GM12874 (cell line): ENCODE results near the gene ARHGEF10L.
A peak's percentile ranks its signal among the peaks of the same experiment; 100 is the strongest.

Experiments
- TF ChIP-seq, protein P1 (sequence below): IDR thresholded peaks from 2 replicates; pipeline ENCODE4 v1.5.1; 2011; ENCODE audit warnings: low read depth, mild to moderate bottlenecking, control low read depth, low read length, moderate library complexity; ENCODE audit not compliant: insufficient read depth

ARHGEF10L gene

DNA sequence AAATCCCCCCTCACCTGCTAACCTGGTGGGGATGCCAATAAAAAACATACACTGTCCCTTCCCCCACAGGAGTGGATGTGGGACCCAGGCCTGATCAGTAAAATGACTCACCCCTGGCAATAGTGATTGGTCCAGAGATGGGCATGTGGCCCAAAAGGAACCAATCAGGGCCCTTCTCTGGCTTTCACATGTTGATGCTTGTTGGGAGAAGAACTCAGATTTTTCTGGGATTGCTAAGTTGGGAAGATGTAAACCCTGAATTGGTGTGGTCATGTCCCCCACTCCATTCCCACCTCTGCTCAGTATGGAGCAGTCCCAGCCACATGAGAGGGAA is 172.0 kb downstream of the ARHGEF10L start:
- TF ChIP-seq, protein P1, sequence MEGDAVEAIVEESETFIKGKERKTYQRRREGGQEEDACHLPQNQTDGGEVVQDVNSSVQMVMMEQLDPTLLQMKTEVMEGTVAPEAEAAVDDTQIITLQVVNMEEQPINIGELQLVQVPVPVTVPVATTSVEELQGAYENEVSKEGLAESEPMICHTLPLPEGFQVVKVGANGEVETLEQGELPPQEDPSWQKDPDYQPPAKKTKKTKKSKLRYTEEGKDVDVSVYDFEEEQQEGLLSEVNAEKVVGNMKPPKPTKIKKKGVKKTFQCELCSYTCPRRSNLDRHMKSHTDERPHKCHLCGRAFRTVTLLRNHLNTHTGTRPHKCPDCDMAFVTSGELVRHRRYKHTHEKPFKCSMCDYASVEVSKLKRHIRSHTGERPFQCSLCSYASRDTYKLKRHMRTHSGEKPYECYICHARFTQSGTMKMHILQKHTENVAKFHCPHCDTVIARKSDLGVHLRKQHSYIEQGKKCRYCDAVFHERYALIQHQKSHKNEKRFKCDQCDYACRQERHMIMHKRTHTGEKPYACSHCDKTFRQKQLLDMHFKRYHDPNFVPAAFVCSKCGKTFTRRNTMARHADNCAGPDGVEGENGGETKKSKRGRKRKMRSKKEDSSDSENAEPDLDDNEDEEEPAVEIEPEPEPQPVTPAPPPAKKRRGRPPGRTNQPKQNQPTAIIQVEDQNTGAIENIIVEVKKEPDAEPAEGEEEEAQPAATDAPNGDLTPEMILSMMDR, result no peak

DNA sequence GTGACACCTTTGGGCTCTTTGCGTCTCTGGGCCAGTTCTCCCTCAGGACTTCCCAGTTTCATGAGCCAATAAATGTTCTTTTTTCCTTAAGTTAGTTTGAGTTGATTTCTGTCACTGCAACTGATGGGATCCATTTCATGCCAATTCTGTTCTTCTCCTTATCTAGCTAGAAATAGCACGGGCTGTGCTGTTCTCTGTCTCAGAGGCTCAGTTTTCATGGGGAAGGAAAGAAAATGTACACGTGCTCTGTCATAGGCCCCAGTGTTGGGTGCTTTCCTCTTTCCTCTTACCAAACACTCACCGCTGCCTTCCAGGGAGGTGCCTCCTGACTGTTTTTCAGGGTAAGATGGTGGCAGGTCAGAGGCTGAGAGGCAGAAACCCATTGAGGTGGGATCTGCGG is 172.4 kb downstream of the ARHGEF10L start:
- TF ChIP-seq, protein P1, result no peak

DNA sequence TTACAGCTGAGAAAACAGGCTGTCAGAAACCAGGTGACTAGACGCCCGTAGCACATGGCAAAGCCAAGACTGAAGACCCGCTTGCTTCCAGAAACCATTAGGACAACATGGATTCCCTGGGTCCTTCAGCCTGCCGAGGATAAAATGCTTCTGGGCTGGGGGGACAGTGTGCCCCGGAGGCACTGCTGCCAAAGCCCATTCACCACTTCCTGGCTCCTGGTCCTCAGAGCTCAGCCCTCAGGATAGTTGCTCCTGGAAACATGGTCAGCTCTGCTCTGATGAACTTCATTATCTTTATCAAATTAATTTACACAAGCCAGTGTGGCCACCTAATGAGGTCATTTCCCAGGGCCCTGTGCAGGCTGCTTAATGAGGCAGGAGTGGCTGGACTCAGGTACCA is 174.5 kb downstream of the ARHGEF10L start:
- TF ChIP-seq, protein P1, result no peak

DNA sequence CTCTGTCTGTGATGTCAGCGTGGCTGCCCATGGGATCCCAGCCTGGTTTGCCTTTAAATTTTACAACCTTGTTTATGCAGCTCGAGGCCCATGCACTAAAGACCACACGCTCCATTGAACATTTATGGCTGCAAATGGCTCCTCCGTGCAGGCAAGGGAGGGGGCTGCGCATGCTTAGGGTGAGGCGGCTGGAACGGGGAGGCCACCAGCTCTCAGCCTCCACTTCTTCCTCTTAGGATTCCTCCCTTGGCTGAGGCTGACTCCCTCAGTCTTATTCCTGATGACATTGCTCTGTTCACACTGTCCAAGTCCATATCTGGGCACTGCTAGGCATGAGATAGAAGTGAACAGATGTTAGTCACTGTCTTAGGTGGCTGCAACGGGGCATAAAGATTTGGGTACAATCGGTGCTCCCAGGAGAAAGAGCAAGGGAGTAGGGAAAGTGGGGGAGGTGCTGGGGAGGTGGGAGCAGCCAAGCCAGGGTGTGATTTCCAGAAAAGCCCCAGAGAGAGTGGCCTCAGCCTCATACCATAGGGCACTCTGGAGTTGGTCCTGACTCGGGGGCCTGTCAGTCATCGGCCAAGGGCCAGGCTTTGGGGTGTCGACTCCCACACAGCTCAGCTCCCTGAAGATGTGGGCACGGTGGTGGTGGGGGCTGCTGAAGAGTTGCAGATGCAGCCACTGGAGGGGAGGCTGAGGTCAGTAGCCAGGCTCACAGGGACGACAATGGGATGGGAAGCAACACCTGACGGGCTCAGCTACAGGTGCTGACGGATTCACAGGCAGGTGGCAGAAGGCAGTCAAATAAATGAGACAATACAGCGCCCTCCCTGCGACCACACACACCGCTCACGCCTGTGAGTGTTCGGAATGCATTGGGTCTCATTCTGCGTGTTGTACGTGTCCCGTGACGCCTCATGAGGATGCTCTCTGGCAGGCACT is 178.4 kb downstream of the ARHGEF10L start:
- TF ChIP-seq, protein P1, result no peak

DNA sequence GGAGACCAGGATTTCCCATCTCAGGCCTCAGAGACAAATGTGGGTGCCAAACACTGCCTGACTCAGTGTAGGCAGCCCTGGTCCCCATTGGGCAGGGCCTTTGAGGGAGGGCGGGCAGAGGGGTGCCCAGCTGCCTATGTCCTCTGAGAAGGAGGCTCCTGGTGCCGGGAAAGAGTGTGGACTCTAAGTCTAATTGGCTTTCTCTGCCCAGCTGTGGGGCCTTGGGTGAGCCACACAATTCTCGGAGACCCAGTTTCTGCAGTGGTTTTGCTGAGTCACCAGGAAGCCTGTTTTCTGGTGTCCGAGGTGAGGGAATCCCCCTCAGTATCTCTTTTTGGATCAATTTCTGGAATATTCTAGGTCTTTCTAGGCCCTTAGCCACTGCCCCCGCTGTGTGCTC is 180.4 kb downstream of the ARHGEF10L start:
- TF ChIP-seq, protein P1, result no peak

DNA sequence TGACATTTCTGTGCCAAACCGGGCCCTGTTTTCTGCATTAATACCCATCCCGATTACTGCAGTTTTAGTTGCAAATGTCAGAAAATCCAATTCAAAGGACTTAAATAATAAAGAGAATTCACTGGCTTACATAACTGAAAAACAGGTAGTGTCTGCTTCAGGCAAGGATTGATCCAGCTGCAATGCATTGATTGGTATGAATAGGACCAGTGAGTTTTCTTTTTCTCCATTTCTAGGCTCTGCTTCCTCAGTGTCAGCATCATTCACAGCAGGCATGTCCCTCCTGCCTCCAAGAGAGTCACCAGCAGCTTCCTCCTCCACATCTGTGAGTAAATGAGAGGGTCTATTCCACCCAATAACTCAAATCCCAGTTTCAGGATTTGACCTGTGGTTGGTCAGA is 181.9 kb downstream of the ARHGEF10L start:
- TF ChIP-seq, protein P1, result no peak

DNA sequence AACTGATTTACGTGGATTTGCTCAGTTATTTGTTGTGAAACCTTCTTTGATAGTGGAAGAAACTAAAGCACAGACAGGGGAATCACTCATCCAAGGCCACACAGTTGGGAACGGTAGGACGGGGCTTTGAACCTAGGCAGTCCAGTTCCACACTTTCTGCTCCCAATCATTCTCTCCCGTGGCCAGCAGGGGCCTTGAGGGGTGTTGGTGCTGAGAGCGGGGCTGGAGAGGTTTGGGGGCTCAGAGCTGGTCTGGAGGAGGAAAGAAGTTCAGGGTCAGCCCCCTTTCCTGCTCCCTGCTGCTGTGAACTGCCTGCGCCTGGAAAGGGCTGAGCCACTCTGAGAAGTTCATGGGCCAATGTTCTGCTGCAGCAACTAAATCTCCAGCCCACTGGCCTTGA is 184.2 kb downstream of the ARHGEF10L start:
- TF ChIP-seq, protein P1, result 0 out of 2 replicates have a peak, but pooled peaks have one; percentile 3
